SHP77 treated with DMSO at 0.1 percent for 48 hours (cell line): ENCODE measurements around the gene RANBP1.
"Not testable (repeated sequence)": the region's sequence is repeated elsewhere in the genome, so short reads cannot be mapped to it uniquely, and the experiment has no call there.

Experiments
- DNase-seq: peaks from one replicate; lab custom pipeline; 2025; lab: John Stamatoyannopoulos, UW

The RANBP1 gene

GRCh38 chr22:20152464-20152890 lies 36.6 kb downstream of the RANBP1 start:
- no peak for DNase-seq

- DNase-seq, result no peak
Observed at GRCh38 chr22:20153945-20154344, 38.0 kb downstream of the RANBP1 start.

- DNase-seq, result no peak
Observed at GRCh38 chr22:20154602-20155187, 38.8 kb downstream of the RANBP1 start.

- DNase-seq, result peak; percentile 54
Observed at GRCh38 chr22:20155330-20156041, 39.6 kb downstream of the RANBP1 start.

- no peak for DNase-seq
Observed at GRCh38 chr22:20156042-20156389, 40.1 kb downstream of the RANBP1 start.

GRCh38 chr22:20156611-20157429 lies 40.9 kb downstream of the RANBP1 start:
- peak; percentile 9 for DNase-seq

GRCh38 chr22:20157430-20158183 lies 41.7 kb downstream of the RANBP1 start:
- no peak for DNase-seq

GRCh38 chr22:20158391-20159036 lies 42.6 kb downstream of the RANBP1 start:
- no peak for DNase-seq

- no peak for DNase-seq
Observed at GRCh38 chr22:20159076-20159475, 43.2 kb downstream of the RANBP1 start.

- not testable (repeated sequence) for DNase-seq
Observed at GRCh38 chr22:20159531-20159930, 43.6 kb downstream of the RANBP1 start.

GRCh38 chr22:20160041-20160440 lies 44.1 kb downstream of the RANBP1 start:
- no peak for DNase-seq

- no peak for DNase-seq
Observed at GRCh38 chr22:20164863-20165262, 49.0 kb downstream of the RANBP1 start.

- no peak for DNase-seq
Observed at GRCh38 chr22:20165421-20165820, 49.5 kb downstream of the RANBP1 start.

GRCh38 chr22:20165913-20166312 lies 50.0 kb downstream of the RANBP1 start:
- no peak for DNase-seq

- DNase-seq, result no peak
Observed at GRCh38 chr22:20166703-20167102, 50.8 kb downstream of the RANBP1 start.

- DNase-seq, result no peak
Observed at GRCh38 chr22:20167643-20168322, 51.9 kb downstream of the RANBP1 start.

- DNase-seq, result no peak
Observed at GRCh38 chr22:20169253-20169822, 53.4 kb downstream of the RANBP1 start.

GRCh38 chr22:20170170-20170569 lies 54.3 kb downstream of the RANBP1 start:
- no peak for DNase-seq

- no peak for DNase-seq
Observed at GRCh38 chr22:20171288-20172140, 55.6 kb downstream of the RANBP1 start.

- DNase-seq, result no peak
Observed at GRCh38 chr22:20172141-20172613, 56.3 kb downstream of the RANBP1 start.
